Adrenal gland (tissue), 12 donors: ENCODE data around the gene CNGA4. TPM values are rescaled to one million over a fixed set of nuclear protein-coding genes. Genes with fewer than 3 reads are reported as not detected.
"Not testable (repeated sequence)": the region's sequence is repeated elsewhere in the genome, so short reads cannot be mapped to it uniquely, and the experiment has no call there.

Source experiments
- DNase-seq, 7 donors: peaks; one replicate each; pipeline ENCODE4 v3.0.0-alpha.2; 2019 to 2020
- H3K27ac ChIP-seq, 5 donors: fragments of 200-600 bp; sonication (generic) in 4 of 5; 1 replicate in 3 of 5; 2 replicates in 2 of 5; pipeline versions ENCODE4 v1.5.1 to v1.8.0; 2016 to 2020; ENCODE audit warnings: mild to moderate bottlenecking in 1 of 5
- H3K27me3 ChIP-seq: fragments of 200-600 bp; 2 replicates; pipeline ENCODE4 v1.8.0; 2021
- H3K36me3 ChIP-seq, 2 donors: fragments of 200-600 bp; replicated peaks in 1 of 2; 1 replicate in 1 of 2; 2 replicates in 1 of 2; pipeline versions ENCODE4 v1.5.1 to v1.8.0; 2018 to 2022
- H3K4me1 ChIP-seq, 2 donors: fragments of 200-600 bp; replicated peaks in 1 of 2; 1 replicate in 1 of 2; 2 replicates in 1 of 2; pipeline versions ENCODE4 v1.5.1 to v1.8.0; 2018 to 2021
- H3K4me3 ChIP-seq, 4 donors: fragments of 200-600 bp; sonication (generic) in 3 of 4; one replicate each; pipeline ENCODE4 v1.5.1; 2016 to 2018
- H3K9me3 ChIP-seq, 3 donors: fragments of 200-600 bp; sonication (generic) in 1 of 3; replicated peaks in 1 of 3; 1 replicate in 2 of 3; 2 replicates in 1 of 3; pipeline versions ENCODE4 v1.5.1 to v1.8.0; 2016 to 2021
- CTCF ChIP-seq, 6 experiments: fragments of 450-650 bp in 4 of 6; fragments of 200-600 bp in 2 of 6; sonication (generic) in 1 of 6; IDR thresholded peaks; 1 replicate in 5 of 6; 2 replicates in 1 of 6; pipeline versions ENCODE4 v1.5.1 to v1.8.0; 2016 to 2021; ENCODE audit warnings: antibody characterized with exemption in 6 of 6, mild to moderate bottlenecking in 2 of 6, moderate library complexity in 1 of 6
- POLR2A ChIP-seq, 2 donors: fragments of 450-650 bp; IDR thresholded peaks; one replicate each; pipeline ENCODE4 v1.6.1; 2017; ENCODE audit warnings: antibody characterized with exemption in 2 of 2, mild to moderate bottlenecking in 2 of 2, moderate library complexity in 1 of 2
- WGBS, 4 donors: extraction: QIAGEN DNeasy Blood & Tissue Kit in 2 of 4; methylation state at CpG; one replicate each; pipeline versions ENCODE4 v1.1.5 to v1.1.7; 2013 to 2017; 5-methylcytosine and 5-hydroxymethylcytosine counted together
- intact Hi-C, 2 donors: fragments of 100-400 bp; cut with DNase I; formaldehyde crosslinking; loops; one replicate each; pipeline versions ENCODE4 v1.14.1 to v1.15.0; 2022 to 2023
- polyA plus RNA-seq, 3 donors: library from polyadenylated mRNA; stranded (reverse); fragments of 200-250 nt in 2 of 3; fragments of 350-450 nt in 1 of 3; fragmentation: Illumina TruSeq in 1 of 3; extraction: RNeasy Lipid Tissue Mini Kit (QIAGEN cat#74804) in 1 of 3; gene quantifications; one replicate each; pipeline ENCODE4 v1.2.3, GENCODE V29; 2013 to 2014
- total RNA-seq, 9 donors: library from RNA; depleted of rRNA in 4 of 9; stranded (reverse); fragments of >200 nt in 4 of 9; fragments of 120-200 nt in 1 of 9; fragmentation: NEBNext Ultra II Directional in 1 of 9; extraction: Animal tissue kit (Norgen Biotek cat#: 25700) in 1 of 9; gene quantifications; one replicate each; pipeline versions ENCODE4 v1.1.0 to v1.2.4, GENCODE V29; 2013 to 2023
- donor health status: healthy with polysubstance abuse.
- donor health status: Bipolar disorder and iron deficiency.
- donor health status: DM: yes; HTN: yes; CAD: no.
- donor health status: DM: no; HTN: no; CAD: no.
- donor health status: DM: no; HTN: no; CAD: no.
- donor health status: DM: yes; HTN: yes; CAD: no.

The CNGA4 gene
- total and polyA plus RNA-seq, 12 donors, result 0.06 to 1.5 (median 0.26) TPM; not detected in 4

GRCh38 chr11:6269994-6270393 lies 31.1 kb downstream of the CNGA4 start:
- Histone ChIP-seq H3K36me3 (no peaks in the 10 kb centered on the region), H3K4me1 (no peaks in the 10 kb centered on the region), H3K9me3 (no peaks in the 10 kb centered on the region), H3K4me3 (no peak overlapping the region), H3K27ac (no peak overlapping the region), H3K27me3 (no peaks in the 10 kb centered on the region)
- TF ChIP-seq CTCF (IDR thresholded peaks at IDR 0.05) (peak in 1 of 6 experiments; percentile 41), POLR2A (IDR thresholded peaks at IDR 0.05) (no peak)
- WGBS, 4 donors, result 68 to 86% (median 84%) methylated on average over 17 to 24 of the region's 24 CpGs
- intact Hi-C loops, result no loop called here
- DNase-seq, result peak in 2 of 7 donors; percentile 41 to 50

GRCh38 chr11:6270584-6271246 lies 31.8 kb downstream of the CNGA4 start:
- H3K9me3 ChIP-seq, result no peaks in the 10 kb centered on the region
- DNase-seq, result no peak
- H3K27me3 ChIP-seq, result no peaks in the 10 kb centered on the region
- no peak overlapping the region for H3K4me3 ChIP-seq
- 84 to 89% (median 87%) methylated on average over 30 to 41 of the region's 41 CpGs for WGBS, 4 donors
- H3K36me3 ChIP-seq, result no peaks in the 10 kb centered on the region
- intact Hi-C loops, result no loop called here
- TF ChIP-seq POLR2A (IDR thresholded peaks at IDR 0.05) (no peak), CTCF (IDR thresholded peaks at IDR 0.05) (no peak)
- H3K4me1 ChIP-seq, result no peaks in the 10 kb centered on the region
- no peak overlapping the region for H3K27ac ChIP-seq

- Histone ChIP-seq H3K27ac (no peak overlapping the region), H3K4me1 (no peaks in the 10 kb centered on the region), H3K27me3 (no peaks in the 10 kb centered on the region), H3K36me3 (no peaks in the 10 kb centered on the region), H3K4me3 (no peak overlapping the region), H3K9me3 (no peaks in the 10 kb centered on the region)
- WGBS, 4 donors, result 39 to 69% (median 55%) methylated on average over 2 to 3 of the region's 3 CpGs
- peak in 1 of 7 donors; percentile 24 for DNase-seq
- TF ChIP-seq POLR2A (IDR thresholded peaks at IDR 0.05) (no peak), CTCF (IDR thresholded peaks at IDR 0.05) (no peak)
- intact Hi-C loops, result no loop called here
These were observed 32.7 kb downstream of the CNGA4 start for GRCh38 chr11:6271598-6271997.

GRCh38 chr11:6273188-6273587 lies 34.3 kb downstream of the CNGA4 start:
- Histone ChIP-seq H3K27me3 (no peaks in the 10 kb centered on the region), H3K9me3 (no peaks in the 10 kb centered on the region), H3K27ac (no peak overlapping the region), H3K4me1 (no peaks in the 10 kb centered on the region), H3K36me3 (no peaks in the 10 kb centered on the region), H3K4me3 (no peak overlapping the region)
- intact Hi-C loops, result no loop called here
- no peak for TF ChIP-seq CTCF (IDR thresholded peaks at IDR 0.05)
- TF ChIP-seq POLR2A (IDR thresholded peaks at IDR 0.05), result no peak
- WGBS, 4 donors, result 59 to 79% (median 72%) methylated on average over 4 of the region's 4 CpGs
- no peak for DNase-seq

GRCh38 chr11:6280809-6281208 lies 41.9 kb downstream of the CNGA4 start:
- WGBS, 4 donors, result 65 to 76% (median 71%) methylated on average over 7 of the region's 7 CpGs
- intact Hi-C loops, result not testable (repeated sequence)

More at GRCh38 chr11:6280809-6281208, 41.9 kb downstream of the CNGA4 start:
- H3K27ac ChIP-seq, H3K4me1 ChIP-seq, H3K4me3 ChIP-seq, H3K27me3 ChIP-seq, DNase-seq, H3K9me3 ChIP-seq, H3K36me3 ChIP-seq: not testable (repeated sequence)
